Endodermal cell (in vitro differentiated cells): ENCODE data around the gene SSC5D. TPM values are rescaled to one million over a fixed set of nuclear protein-coding genes. Genes with fewer than 3 reads are reported as not detected.

Experiments
- DNase-seq: peaks from one replicate; pipeline ENCODE4 v3.0.0-alpha.2; 2017
- H3K27ac ChIP-seq: 2 replicates; pipeline ENCODE4 v1.5.1; 2013; ENCODE audit warnings: mild to moderate bottlenecking, low read depth, low read length, moderate library complexity
- H3K27me3 ChIP-seq: 2 replicates; pipeline ENCODE4 v1.6.1; 2013; ENCODE audit warnings: mild to moderate bottlenecking, low read length, moderate library complexity; ENCODE audit not compliant: insufficient read depth, control insufficient read depth, poor library complexity, severe bottlenecking
- H3K36me3 ChIP-seq: 2 replicates; pipeline ENCODE4 v1.7.0; 2013; ENCODE audit warnings: mild to moderate bottlenecking, low read length, moderate library complexity; ENCODE audit not compliant: control insufficient read depth, insufficient read depth
- H3K4me1 ChIP-seq: one replicate; pipeline ENCODE4 v1.7.0; 2013; ENCODE audit warnings: low read length; ENCODE audit not compliant: control insufficient read depth, insufficient read depth
- H3K4me3 ChIP-seq: 2 replicates; pipeline ENCODE4 v1.5.1; 2013; ENCODE audit warnings: mild to moderate bottlenecking, low read length, moderate library complexity
- H3K9ac ChIP-seq: 2 replicates; pipeline ENCODE4 v1.6.1; 2013; ENCODE audit warnings: mild to moderate bottlenecking, low read length, moderate library complexity; ENCODE audit not compliant: poor library complexity, severe bottlenecking; ENCODE audit errors: extremely low read depth
- H3K9me3 ChIP-seq: 2 replicates; pipeline ENCODE4 v1.6.1; 2013; ENCODE audit warnings: mild to moderate bottlenecking, low read length, moderate library complexity; ENCODE audit not compliant: control insufficient read depth
- H3K27ac Mint-ChIP-seq: 2 replicates; pipeline ENCODE4 v1.8.0; 2020; ENCODE audit warnings: mixed read lengths
- H3K27me3 Mint-ChIP-seq: 2 replicates; pipeline ENCODE4 v1.8.0; 2021; ENCODE audit warnings: mild to moderate bottlenecking, mixed read lengths; ENCODE audit not compliant: insufficient read depth
- H3K36me3 Mint-ChIP-seq: 2 replicates; pipeline ENCODE4 v1.8.0; 2020; ENCODE audit warnings: low read depth, mixed read lengths
- H3K4me1 Mint-ChIP-seq: 2 replicates; pipeline ENCODE4 v1.8.0; 2020; ENCODE audit warnings: mixed read lengths
- H3K4me3 Mint-ChIP-seq: 2 replicates; pipeline ENCODE4 v1.8.0; 2020; ENCODE audit warnings: mild to moderate bottlenecking, moderate library complexity, mixed read lengths
- H3K9me3 Mint-ChIP-seq: 2 replicates; pipeline ENCODE4 v1.8.0; 2020; ENCODE audit warnings: mild to moderate bottlenecking, mixed read lengths
- WGBS, 2 experiments: methylation state at CpG; one replicate each; pipeline versions ENCODE4 v1.1.5 to v1.1.7; 2013; ENCODE audit warnings: missing lambda C conversion rate in 2 of 2, mixed read lengths in 1 of 2; ENCODE audit not compliant: insufficient coverage in 1 of 2, insufficient read length in 1 of 2; 5-methylcytosine and 5-hydroxymethylcytosine counted together
- total RNA-seq, 2 donors: library from RNA; stranded (reverse); fragmentation: NEBNext Ultra II Directional in 1 of 2; extraction: Animal tissue kit (Norgen Biotek cat#: 25700) in 1 of 2; gene quantifications; 2 replicates in 1 of 2; 3 replicates in 1 of 2; pipeline ENCODE4 v1.2.1, GENCODE V29; 2021
- TF ChIP-seq, protein P1 (sequence below): fragments of 200-600 bp; sonication (generic); conservative IDR thresholded peaks from 2 replicates; pipeline ENCODE4 v1.5.0; 2021; ENCODE audit warnings: antibody characterized with exemption, mild to moderate bottlenecking

SSC5D gene
- total RNA-seq, 2 donors from 2014 or later: 1.4 to 2.4 TPM

DNA sequence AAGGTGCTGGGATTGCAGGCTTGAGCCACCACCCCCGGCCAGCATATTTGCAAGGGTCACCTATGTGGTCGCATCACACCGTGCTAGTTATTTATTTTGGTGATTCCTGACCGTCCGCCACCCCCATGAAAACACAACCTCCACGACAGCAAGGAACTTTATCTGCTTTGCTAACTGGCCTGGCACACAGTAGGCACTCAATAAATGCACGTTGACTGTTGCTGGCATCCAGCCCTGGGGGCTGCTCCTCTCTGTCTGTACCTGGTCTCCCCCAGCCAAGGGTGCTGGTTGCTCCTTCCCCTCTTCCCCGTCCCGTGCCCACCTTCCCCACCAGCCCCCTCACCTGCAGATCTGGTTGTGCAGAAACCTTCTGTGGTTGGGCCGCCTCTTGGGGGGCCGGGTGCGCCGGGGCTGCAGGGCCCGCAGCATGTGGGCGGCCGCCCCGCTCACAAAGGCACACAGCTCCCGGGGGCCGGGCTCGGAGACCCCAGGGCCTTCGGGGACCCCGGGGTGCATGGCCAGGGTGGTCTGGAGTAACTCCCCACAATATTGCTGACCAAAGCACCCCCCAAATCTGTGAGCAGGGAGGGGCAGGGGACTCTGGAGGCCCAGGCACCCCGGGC, 24.1 kb upstream of the SSC5D start:
- no peaks in the 10 kb centered on the region for H3K9me3 ChIP-seq
- H3K27ac ChIP-seq: no peak overlapping the region
- peaks cover 4% of the 10 kb centered on the region for H3K4me1 ChIP-seq
- Mint-ChIP-seq H3K4me1 (peaks cover 18% of the 10 kb centered on the region), H3K9me3 (no peaks in the 10 kb centered on the region), H3K4me3 (peak overlapping the region; percentile 42), H3K36me3 (no peaks in the 10 kb centered on the region), H3K27me3 (peaks cover 38% of the 10 kb centered on the region), H3K27ac (no peak overlapping the region)
- H3K4me3 ChIP-seq: no peak overlapping the region
- H3K9ac ChIP-seq: no peak overlapping the region
- TF ChIP-seq, protein P1, sequence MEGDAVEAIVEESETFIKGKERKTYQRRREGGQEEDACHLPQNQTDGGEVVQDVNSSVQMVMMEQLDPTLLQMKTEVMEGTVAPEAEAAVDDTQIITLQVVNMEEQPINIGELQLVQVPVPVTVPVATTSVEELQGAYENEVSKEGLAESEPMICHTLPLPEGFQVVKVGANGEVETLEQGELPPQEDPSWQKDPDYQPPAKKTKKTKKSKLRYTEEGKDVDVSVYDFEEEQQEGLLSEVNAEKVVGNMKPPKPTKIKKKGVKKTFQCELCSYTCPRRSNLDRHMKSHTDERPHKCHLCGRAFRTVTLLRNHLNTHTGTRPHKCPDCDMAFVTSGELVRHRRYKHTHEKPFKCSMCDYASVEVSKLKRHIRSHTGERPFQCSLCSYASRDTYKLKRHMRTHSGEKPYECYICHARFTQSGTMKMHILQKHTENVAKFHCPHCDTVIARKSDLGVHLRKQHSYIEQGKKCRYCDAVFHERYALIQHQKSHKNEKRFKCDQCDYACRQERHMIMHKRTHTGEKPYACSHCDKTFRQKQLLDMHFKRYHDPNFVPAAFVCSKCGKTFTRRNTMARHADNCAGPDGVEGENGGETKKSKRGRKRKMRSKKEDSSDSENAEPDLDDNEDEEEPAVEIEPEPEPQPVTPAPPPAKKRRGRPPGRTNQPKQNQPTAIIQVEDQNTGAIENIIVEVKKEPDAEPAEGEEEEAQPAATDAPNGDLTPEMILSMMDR: no peak
- no peaks in the 10 kb centered on the region for H3K36me3 ChIP-seq
- DNase-seq: peak; percentile 56
- 76 to 78% methylated on average over 15 to 23 of the region's 23 CpGs for WGBS, 2 experiments
- no peaks in the 10 kb centered on the region for H3K27me3 ChIP-seq

DNA sequence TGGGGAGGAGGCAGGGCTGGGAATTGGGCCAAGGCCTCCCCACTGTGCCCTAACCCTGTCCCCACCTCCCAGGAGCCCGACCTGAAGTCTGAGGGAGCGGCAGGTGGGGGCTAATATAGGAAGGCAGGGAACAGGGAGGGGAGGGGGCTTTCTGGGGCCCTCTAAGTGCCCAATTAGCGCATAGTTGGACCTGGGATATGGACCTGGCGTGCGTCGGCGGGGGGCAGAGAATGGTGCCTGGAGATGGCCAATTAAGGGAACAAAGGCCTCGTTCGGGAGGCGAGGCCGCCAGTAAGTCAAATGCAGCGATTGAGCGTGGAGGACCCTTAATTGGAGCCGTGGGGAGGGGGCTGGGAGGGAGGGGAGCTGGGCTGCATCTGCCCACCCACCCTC, 23.6 kb upstream of the SSC5D start, which contains the start of gene C19orf85:
TSS of gene C19orf85 (minus strand) at position 90 of the 393 bp plus-strand sequence. CDS start 197 bp downstream, outside the sequence.
- Mint-ChIP-seq H3K27ac (no peak within 1 kb of the TSS), H3K27me3 (peaks cover 38% of the 10 kb centered on the region), H3K9me3 (no peaks in the 10 kb centered on the region), H3K4me3 (peak within 1 kb of the TSS; percentile 42), H3K4me1 (peaks cover 18% of the 10 kb centered on the region), H3K36me3 (no peaks in the 10 kb centered on the region)
- Histone ChIP-seq H3K4me3 (no peak within 1 kb of the TSS), H3K9me3 (no peaks in the 10 kb centered on the region), H3K4me1 (peaks cover 4% of the 10 kb centered on the region), H3K36me3 (no peaks in the 10 kb centered on the region), H3K27ac (no peak within 1 kb of the TSS), H3K27me3 (no peaks in the 10 kb centered on the region), H3K9ac (no peak within 1 kb of the TSS)
- TF ChIP-seq, protein P1: no peak
- 42 to 43% methylated on average over 3 to 14 of the region's 14 CpGs for WGBS, 2 experiments
- DNase-seq: peak; percentile 89

- Mint-ChIP-seq H3K27ac (no peak overlapping the region), H3K4me1 (peaks cover 10% of the 10 kb centered on the region), H3K27me3 (peaks cover 38% of the 10 kb centered on the region), H3K36me3 (no peaks in the 10 kb centered on the region), H3K4me3 (no peak overlapping the region), H3K9me3 (no peaks in the 10 kb centered on the region)
- no peaks in the 10 kb centered on the region for H3K9me3 ChIP-seq
- DNase-seq: peak; percentile 53
- no peak overlapping the region for H3K9ac ChIP-seq
- H3K27ac ChIP-seq: no peak overlapping the region
- WGBS, 2 experiments: 82 to 89% methylated on average over 7 to 11 of the region's 11 CpGs
- no peaks in the 10 kb centered on the region for H3K4me1 ChIP-seq
- no peaks in the 10 kb centered on the region for H3K36me3 ChIP-seq
- H3K4me3 ChIP-seq: no peak overlapping the region
- TF ChIP-seq, protein P1: no peak
- H3K27me3 ChIP-seq: no peaks in the 10 kb centered on the region
Measured at GRCh38 chr19:55465460-55466240, 22.6 kb upstream of the SSC5D start.
